GM23338 (cell line): ENCODE data around the gene HSD11B2.

ENCODE experiments used
- CTCF ChIP-seq, 2 experiments: fragments of 200-600 bp in 1 of 2; sonication (generic) in 1 of 2; conservative IDR thresholded peaks; 2 replicates each; pipeline versions ENCODE4 v1.5.1 to v1.6.1; 2016 to 2017; ENCODE audit warnings: antibody characterized with exemption in 2 of 2, low read depth in 2 of 2, mild to moderate bottlenecking in 2 of 2, moderate library complexity in 1 of 2
- ETS1 ChIP-seq: IDR thresholded peaks from 2 replicates; pipeline ENCODE4 v1.6.1; 2016; ENCODE audit warnings: antibody characterized with exemption
- EZH2 ChIP-seq: fragments of 200-600 bp; sonication (generic); IDR thresholded peaks from one replicate; pipeline ENCODE4 v1.8.0; 2017; ENCODE audit warnings: antibody characterized with exemption, mild to moderate bottlenecking, low read depth; ENCODE audit not compliant: unreplicated experiment
- JUNB ChIP-seq: IDR thresholded peaks from one replicate; pipeline ENCODE4 v1.6.1; 2016; ENCODE audit warnings: antibody characterized with exemption; ENCODE audit not compliant: unreplicated experiment
- POLR2AphosphoS5 ChIP-seq: IDR thresholded peaks from 2 replicates; pipeline ENCODE4 v1.6.1; 2016; ENCODE audit warnings: antibody characterized with exemption, low read depth
- REST ChIP-seq: IDR thresholded peaks from one replicate; pipeline ENCODE4 v1.6.1; 2018; ENCODE audit warnings: antibody characterized with exemption; ENCODE audit not compliant: unreplicated experiment

GRCh38 chr16:67454852-67455251 lies 23.9 kb downstream of the HSD11B2 start:
- TF ChIP-seq REST (no peak), CTCF (conservative IDR thresholded peaks at IDR 0.05; ENCODE audit: low read depth in 2 of 2) (no peak), JUNB (no peak), ETS1 (no peak), EZH2 (no peak), POLR2AphosphoS5 (no peak)
